Activated naive CD8-positive, alpha-beta T cell treated with anti-CD3 and anti-CD28 coated beads for 36 hours (primary cell): ENCODE data around the gene FAM83F. TPM values are rescaled to one million over a fixed set of nuclear protein-coding genes. Genes with fewer than 3 reads are reported as not detected.
"Not testable (repeated sequence)": the region's sequence is repeated elsewhere in the genome, so short reads cannot be mapped to it uniquely, and the experiment has no call there.

Experiments
- DNase-seq: peaks from one replicate; pipeline ENCODE4 v3.0.0; 2021
- H3K27ac Mint-ChIP-seq: one replicate; pipeline ENCODE4 v1.8.0; 2022; ENCODE audit warnings: mild to moderate bottlenecking, moderate library complexity, mixed read lengths
- H3K27me3 Mint-ChIP-seq: one replicate; pipeline ENCODE4 v1.8.0; 2022; ENCODE audit warnings: mild to moderate bottlenecking, mixed read lengths
- H3K36me3 Mint-ChIP-seq: one replicate; pipeline ENCODE4 v1.8.0; 2021; ENCODE audit warnings: mild to moderate bottlenecking, mixed read lengths
- H3K4me1 Mint-ChIP-seq: one replicate; pipeline ENCODE4 v1.8.0; 2021; ENCODE audit warnings: mixed read lengths
- H3K4me3 Mint-ChIP-seq: one replicate; pipeline ENCODE4 v1.8.0; 2022; ENCODE audit warnings: mild to moderate bottlenecking, moderate library complexity, mixed read lengths
- H3K9me3 Mint-ChIP-seq: one replicate; pipeline ENCODE4 v1.8.0; 2022; ENCODE audit warnings: mixed read lengths
- total RNA-seq, 2 experiments: library from RNA; stranded (reverse); gene quantifications; one replicate each; pipeline ENCODE4 v1.2.3, GENCODE V29; 2021

The FAM83F gene
- total RNA-seq, 2 experiments from 2014 or later: 3.4 to 3.6 TPM

DNA sequence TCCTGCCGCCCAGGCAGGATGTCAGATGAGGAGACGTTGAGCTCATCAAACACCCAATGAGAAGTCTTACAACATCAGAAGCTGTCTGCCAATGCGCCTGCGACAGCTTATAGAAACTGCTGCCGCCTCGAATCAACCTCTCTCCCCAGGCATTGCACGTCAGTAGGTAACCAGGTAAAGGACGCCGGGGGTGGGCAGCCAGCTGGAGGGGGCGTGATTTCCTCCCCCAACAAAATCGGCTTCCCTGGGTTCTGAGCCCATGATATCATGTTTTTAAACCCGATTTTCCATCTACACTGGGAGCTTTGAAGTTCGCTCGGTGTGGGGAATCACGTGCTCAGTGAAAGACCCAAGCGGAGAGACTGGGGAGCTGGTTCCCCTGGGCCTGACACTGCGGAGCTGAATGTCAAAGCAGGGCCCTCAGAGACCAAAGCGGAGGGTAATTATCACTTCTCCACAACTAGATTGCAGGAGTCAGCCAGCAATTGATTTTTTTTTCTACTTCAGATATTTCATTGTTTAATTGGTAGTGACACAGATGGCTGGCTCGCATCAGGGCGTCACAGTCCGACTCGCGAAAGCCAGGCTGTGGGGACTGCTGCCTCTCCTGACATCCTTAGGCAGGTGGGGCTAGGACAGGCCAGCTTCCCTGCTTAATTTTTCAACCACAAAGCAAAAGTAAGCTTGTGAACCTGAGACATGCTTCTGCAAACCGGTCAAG lies 15.4 kb downstream of the FAM83F start:
- H3K36me3 Mint-ChIP-seq: no peaks in the 10 kb centered on the region
- peak overlapping the region; percentile 67 for H3K4me3 Mint-ChIP-seq
- peaks cover 11% of the 10 kb centered on the region for H3K27me3 Mint-ChIP-seq
- peak overlapping the region; percentile 70 for H3K27ac Mint-ChIP-seq
- no peaks in the 10 kb centered on the region for H3K9me3 Mint-ChIP-seq
- DNase-seq: peak; percentile 39
- H3K4me1 Mint-ChIP-seq: peaks cover 18% of the 10 kb centered on the region

GRCh38 chr22:40010746-40011145 lies 16.0 kb downstream of the FAM83F start:
- no peak for DNase-seq
- H3K4me3 Mint-ChIP-seq: no peak overlapping the region
- H3K27me3 Mint-ChIP-seq: peaks cover 11% of the 10 kb centered on the region
- H3K4me1 Mint-ChIP-seq: peaks cover 18% of the 10 kb centered on the region
- H3K36me3 Mint-ChIP-seq: no peaks in the 10 kb centered on the region
- H3K9me3 Mint-ChIP-seq: no peaks in the 10 kb centered on the region
- no peak overlapping the region for H3K27ac Mint-ChIP-seq

DNA sequence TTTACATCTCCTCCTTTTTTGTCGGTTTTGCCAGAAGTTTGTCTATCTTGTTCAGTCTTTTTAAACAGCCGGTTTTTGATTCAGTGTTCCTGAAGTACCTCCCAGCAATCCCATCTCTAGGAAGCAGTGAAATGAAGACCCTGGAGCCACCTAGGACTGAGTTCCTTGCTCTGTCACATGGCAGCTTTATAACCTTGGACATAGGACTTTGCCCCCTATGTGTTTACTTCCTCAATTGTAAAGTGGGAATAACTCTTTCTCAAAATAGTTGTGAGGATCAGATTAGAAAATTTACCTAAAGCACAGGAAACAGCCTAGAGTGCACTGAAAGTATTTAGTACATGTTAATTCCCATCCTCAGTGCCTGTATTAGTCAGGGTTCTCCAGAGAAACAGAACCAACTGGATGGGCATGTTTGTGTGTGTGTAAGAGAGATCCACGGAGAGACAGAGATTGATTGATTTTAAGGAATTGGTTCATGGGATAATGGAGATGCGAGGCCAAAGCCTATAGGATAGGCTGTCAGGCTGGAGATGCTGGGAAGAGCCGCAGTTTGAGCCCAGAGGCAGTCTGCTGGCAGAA lies 20.0 kb downstream of the FAM83F start:
- H3K27ac Mint-ChIP-seq: no peak overlapping the region
- peaks cover 6% of the 10 kb centered on the region for H3K4me1 Mint-ChIP-seq
- H3K9me3 Mint-ChIP-seq: no peaks in the 10 kb centered on the region
- H3K4me3 Mint-ChIP-seq: no peak overlapping the region
- DNase-seq: no peak
- peaks cover under 1% of the 10 kb centered on the region for H3K27me3 Mint-ChIP-seq
- H3K36me3 Mint-ChIP-seq: no peaks in the 10 kb centered on the region

GRCh38 chr22:40015358-40015976 lies 20.7 kb downstream of the FAM83F start:
- H3K36me3 Mint-ChIP-seq: no peaks in the 10 kb centered on the region
- H3K9me3 Mint-ChIP-seq: no peaks in the 10 kb centered on the region
- no peaks in the 10 kb centered on the region for H3K4me1 Mint-ChIP-seq
- H3K27me3 Mint-ChIP-seq: no peaks in the 10 kb centered on the region
- H3K27ac Mint-ChIP-seq: no peak overlapping the region
- H3K4me3 Mint-ChIP-seq: no peak overlapping the region
- DNase-seq: no peak

DNA sequence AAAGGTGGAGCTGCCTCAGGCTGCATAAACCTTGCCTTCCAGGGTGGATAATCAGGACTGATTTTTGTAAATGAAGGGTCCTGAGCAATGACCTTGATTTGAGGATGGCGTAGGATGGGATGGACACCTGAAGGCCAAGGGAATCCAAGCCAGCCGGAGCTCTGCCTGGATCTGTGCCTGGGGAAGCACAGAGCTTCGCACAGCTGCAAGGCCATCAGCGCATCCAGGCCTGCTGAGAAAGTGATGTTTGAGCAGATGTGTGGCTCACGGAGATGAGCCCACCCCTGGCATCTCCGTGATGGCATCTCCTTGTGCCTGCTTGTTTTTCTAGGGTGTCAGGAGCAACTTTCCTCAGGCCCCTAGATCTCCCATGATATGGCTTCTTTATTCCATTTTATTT lies 23.3 kb downstream of the FAM83F start:
- H3K27ac Mint-ChIP-seq: no peak overlapping the region

GRCh38 chr22:40019100-40019499 lies 24.3 kb downstream of the FAM83F start:
- Mint-ChIP-seq H3K9me3 (no peaks in the 10 kb centered on the region), H3K27me3 (no peaks in the 10 kb centered on the region), H3K27ac (no peak overlapping the region), H3K4me1 (peaks cover 3% of the 10 kb centered on the region), H3K36me3 (no peaks in the 10 kb centered on the region), H3K4me3 (no peak overlapping the region)
- no peak for DNase-seq

More for the DNA sequence above, 23.3 kb downstream of the FAM83F start:
- no peak overlapping the region for H3K4me3 Mint-ChIP-seq
- DNase-seq: no peak
- H3K36me3 Mint-ChIP-seq: no peaks in the 10 kb centered on the region
- peaks cover 3% of the 10 kb centered on the region for H3K4me1 Mint-ChIP-seq
- H3K9me3 Mint-ChIP-seq: no peaks in the 10 kb centered on the region
- no peaks in the 10 kb centered on the region for H3K27me3 Mint-ChIP-seq

- H3K27ac Mint-ChIP-seq: no peak overlapping the region
- no peaks in the 10 kb centered on the region for H3K36me3 Mint-ChIP-seq
- no peak for DNase-seq
- peaks cover 8% of the 10 kb centered on the region for H3K4me1 Mint-ChIP-seq
- no peak overlapping the region for H3K4me3 Mint-ChIP-seq
- H3K27me3 Mint-ChIP-seq: no peaks in the 10 kb centered on the region
- H3K9me3 Mint-ChIP-seq: no peaks in the 10 kb centered on the region
These were observed 26.2 kb downstream of the FAM83F start for GRCh38 chr22:40020956-40021355.

- no peak overlapping the region for H3K4me3 Mint-ChIP-seq
- H3K4me1 Mint-ChIP-seq: peaks cover 8% of the 10 kb centered on the region
- no peaks in the 10 kb centered on the region for H3K36me3 Mint-ChIP-seq
- no peaks in the 10 kb centered on the region for H3K27me3 Mint-ChIP-seq
- H3K9me3 Mint-ChIP-seq: no peaks in the 10 kb centered on the region
- DNase-seq: no peak
- H3K27ac Mint-ChIP-seq: no peak overlapping the region
These were observed 26.7 kb downstream of the FAM83F start for GRCh38 chr22:40021401-40022000.

DNA sequence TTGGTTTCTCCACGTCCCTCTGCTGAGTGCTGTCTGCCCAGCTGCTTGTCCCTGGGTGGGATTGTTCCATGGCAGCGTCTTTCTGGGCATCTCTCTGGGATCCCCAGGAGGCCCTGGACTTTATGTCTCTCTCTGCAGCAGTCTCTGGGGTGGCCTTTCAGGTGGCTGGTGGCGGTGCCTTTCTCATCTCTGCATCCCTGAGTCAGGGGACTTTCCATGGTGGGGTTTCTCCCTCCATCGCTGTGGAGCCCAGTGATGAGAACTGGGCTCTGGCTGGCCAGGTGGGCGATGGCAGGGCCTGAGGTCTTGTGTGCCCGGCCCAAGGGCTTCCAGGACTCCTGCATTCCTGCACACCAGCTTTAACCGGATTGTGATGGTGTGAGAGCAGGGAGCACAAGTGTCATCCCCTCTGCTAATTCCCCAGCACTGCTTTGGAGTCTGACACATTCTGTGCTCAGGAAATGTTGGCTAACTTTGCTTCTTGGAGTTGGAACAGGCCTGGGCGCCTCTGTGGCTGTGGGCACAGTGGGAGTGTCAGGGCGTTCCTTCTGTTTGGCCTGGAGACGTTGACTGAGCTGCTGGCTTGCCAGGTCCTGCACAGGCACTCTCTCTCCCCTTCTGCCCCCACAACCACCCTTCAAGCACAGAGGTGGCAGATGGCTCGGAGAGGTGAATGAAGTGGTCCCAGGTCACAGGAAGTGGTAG lies 27.9 kb downstream of the FAM83F start:
- Mint-ChIP-seq H3K4me1 (peaks cover 8% of the 10 kb centered on the region), H3K4me3 (no peak overlapping the region), H3K27ac (no peak overlapping the region), H3K27me3 (no peaks in the 10 kb centered on the region), H3K36me3 (no peaks in the 10 kb centered on the region), H3K9me3 (no peaks in the 10 kb centered on the region)
- no peak for DNase-seq

DNA sequence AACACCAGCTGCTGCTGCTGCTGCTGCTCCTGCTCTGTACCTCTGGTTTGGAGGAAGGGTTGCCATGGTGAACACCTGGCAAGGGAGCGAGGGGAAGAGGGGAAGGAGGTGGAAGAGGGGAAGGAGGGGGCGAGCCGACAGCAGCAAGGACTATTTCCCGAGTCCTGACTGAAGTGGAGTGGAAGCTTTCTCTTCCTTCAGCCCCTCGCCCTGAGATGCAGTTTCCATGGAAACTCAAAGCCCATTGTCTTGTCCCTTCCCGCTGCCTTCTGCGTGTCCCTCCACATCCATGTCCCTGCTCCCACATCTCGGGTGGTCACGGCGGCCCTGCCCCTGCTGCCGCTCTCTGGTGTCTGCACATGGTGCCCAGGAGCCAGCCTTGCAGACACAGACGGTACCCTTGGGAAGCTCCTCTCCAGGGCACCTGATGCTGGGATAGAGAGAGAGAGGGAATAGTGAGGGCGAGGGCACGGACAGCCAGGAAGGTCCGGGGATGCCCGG lies 28.6 kb downstream of the FAM83F start:
- no peaks in the 10 kb centered on the region for H3K27me3 Mint-ChIP-seq
- H3K36me3 Mint-ChIP-seq: no peaks in the 10 kb centered on the region

DNA sequence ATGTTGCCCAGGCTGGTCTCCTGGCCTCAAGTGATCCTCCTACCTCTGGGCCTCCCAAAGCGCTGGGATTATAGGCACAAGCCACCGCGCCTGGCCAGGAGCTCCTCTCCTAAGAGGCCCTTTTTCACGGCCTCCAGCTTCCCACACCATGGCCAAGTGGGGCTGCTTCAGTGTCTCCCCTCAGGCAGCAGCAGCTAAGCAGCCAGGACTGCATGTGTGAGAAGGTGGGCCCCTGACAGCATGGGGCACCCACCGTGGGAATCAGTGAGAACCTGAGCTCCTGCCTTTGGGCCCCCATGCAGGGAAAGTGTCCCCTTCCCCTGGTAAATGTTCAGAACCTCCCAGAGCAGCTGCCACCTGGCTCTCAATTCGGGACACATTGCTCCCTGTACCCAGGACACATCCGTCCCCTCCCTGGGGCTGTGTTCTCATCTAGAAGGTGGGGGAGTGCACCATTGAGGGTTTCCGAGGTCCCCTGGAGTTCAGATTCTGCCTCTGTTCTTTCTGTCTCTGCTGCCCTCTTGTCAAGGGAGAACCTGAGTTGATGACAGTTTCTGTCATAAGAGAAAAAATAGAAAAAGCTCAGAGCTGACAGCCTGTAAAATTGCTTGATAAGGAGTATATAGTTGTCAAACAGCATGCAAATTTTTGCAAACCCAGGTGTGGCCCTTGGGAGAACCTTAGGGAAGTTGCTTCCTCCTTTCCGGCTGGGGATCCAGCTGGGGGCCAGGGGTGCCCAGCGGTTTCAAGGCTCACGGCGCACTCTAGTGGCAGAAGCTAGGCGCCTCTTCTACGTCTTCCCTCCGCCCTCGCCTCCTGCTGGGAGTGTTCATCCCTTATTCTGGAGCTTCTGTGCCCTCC lies 29.7 kb downstream of the FAM83F start:
- no peak overlapping the region for H3K27ac Mint-ChIP-seq
- H3K36me3 Mint-ChIP-seq: no peaks in the 10 kb centered on the region
- DNase-seq: peak; percentile 60
- peaks cover 8% of the 10 kb centered on the region for H3K4me1 Mint-ChIP-seq
- H3K4me3 Mint-ChIP-seq: no peak overlapping the region
- H3K9me3 Mint-ChIP-seq: no peaks in the 10 kb centered on the region
- no peaks in the 10 kb centered on the region for H3K27me3 Mint-ChIP-seq

More for the DNA sequence above, 28.6 kb downstream of the FAM83F start:
- no peak for DNase-seq
- Mint-ChIP-seq H3K4me1 (peaks cover 8% of the 10 kb centered on the region), H3K9me3 (no peaks in the 10 kb centered on the region), H3K4me3 (no peak overlapping the region), H3K27ac (no peak overlapping the region)

DNA sequence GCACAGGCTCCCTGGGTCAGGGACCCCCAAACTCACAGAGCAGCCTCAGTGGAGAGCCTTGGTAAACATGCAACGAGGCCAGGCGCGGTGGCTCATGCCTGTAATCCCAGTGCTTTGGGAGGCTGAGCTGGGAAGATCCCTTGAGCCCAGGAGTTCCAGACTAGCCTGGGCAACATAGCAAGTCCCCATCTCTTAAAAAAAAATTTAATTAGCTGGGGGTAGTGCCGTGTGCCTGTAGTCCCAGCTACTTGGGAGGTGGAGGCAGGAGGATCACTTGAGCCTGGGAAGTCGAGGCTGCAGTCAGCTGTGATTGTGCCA lies 30.3 kb downstream of the FAM83F start:
- not testable (repeated sequence) for H3K9me3 Mint-ChIP-seq, DNase-seq, H3K27me3 Mint-ChIP-seq, H3K36me3 Mint-ChIP-seq, H3K4me1 Mint-ChIP-seq, H3K4me3 Mint-ChIP-seq, H3K27ac Mint-ChIP-seq

DNA sequence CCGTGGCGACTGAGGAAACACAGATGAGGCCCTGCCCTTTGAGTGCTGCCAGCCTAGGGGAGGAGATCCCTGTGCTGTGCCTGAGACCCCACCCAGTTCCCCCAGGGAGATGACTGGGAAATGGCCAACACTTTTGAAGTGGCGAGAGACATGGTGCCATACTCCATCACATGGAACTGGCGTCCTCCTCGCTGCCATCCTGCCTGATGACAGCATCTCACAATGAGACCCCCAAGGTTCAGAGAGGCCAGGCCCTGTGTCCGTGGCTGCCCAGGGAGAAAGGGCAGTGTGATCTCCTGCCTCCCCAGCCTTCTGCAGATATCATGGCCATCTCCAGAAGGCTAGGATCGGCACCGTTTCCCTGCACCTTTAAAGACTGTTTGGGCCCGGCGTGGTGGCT lies 31.1 kb downstream of the FAM83F start:
- no peak for DNase-seq
- H3K4me3 Mint-ChIP-seq: no peak overlapping the region
- H3K27me3 Mint-ChIP-seq: no peaks in the 10 kb centered on the region
- H3K4me1 Mint-ChIP-seq: peaks cover 10% of the 10 kb centered on the region
- no peaks in the 10 kb centered on the region for H3K36me3 Mint-ChIP-seq
- H3K27ac Mint-ChIP-seq: no peak overlapping the region
- no peaks in the 10 kb centered on the region for H3K9me3 Mint-ChIP-seq

DNA sequence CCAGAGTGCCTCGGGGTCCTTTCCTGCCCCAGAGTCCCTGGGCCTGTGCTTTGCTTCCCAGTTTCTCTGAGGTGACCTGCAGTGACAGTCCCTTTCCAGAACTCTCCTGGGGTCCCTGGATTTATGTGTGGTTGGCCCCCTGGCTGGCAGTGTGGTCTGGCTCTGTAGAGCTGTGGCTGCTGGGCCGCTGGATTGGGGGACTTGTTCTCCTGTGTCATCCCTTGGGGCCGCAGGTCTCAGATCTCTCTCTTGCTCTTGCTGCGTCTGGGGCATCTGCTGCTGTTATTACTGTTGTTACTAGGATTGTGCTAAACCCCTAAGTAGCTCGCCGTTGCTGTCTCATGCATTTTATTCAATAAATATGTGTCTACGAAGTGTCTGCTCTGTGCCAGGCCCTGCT lies 31.9 kb downstream of the FAM83F start:
- Mint-ChIP-seq H3K36me3 (no peaks in the 10 kb centered on the region), H3K4me1 (peaks cover 12% of the 10 kb centered on the region), H3K27me3 (no peaks in the 10 kb centered on the region), H3K4me3 (no peak overlapping the region), H3K27ac (no peak overlapping the region), H3K9me3 (no peaks in the 10 kb centered on the region)
- DNase-seq: no peak
